A549 (cell line): ENCODE results near the gene TIMM23B.
"Not testable (repeated sequence)": the region's sequence is repeated elsewhere in the genome, so short reads cannot be mapped to it uniquely, and the experiment has no call there.

Experiments used
- E2F6 ChIP-seq: IDR thresholded peaks from 2 replicates; pipeline ENCODE4 v1.6.1; 2012; ENCODE audit warnings: low read depth, borderline replicate concordance
- POLR2A ChIP-seq: IDR thresholded peaks from 2 replicates; pipeline ENCODE4 v1.6.1; 2012; ENCODE audit warnings: mild to moderate bottlenecking, low read length

GRCh38 chr10:49899999-49900398 is 41.9 kb upstream of the TIMM23B start:
- not testable (repeated sequence) for TF ChIP-seq POLR2A, E2F6
